Sigmoid colon (tissue), 7 donors: ENCODE data around the gene SNAPC5. TPM values are rescaled to one million over a fixed set of nuclear protein-coding genes. Genes with fewer than 3 reads are reported as not detected.
"Not testable (repeated sequence)": the region's sequence is repeated elsewhere in the genome, so short reads cannot be mapped to it uniquely, and the experiment has no call there.

Source experiments
- DNase-seq: peaks from one replicate; pipeline ENCODE4 v3.0.0-alpha.2; 2019
- H3K27ac ChIP-seq, 4 donors: fragments of 200-600 bp; sonication (generic); one replicate each; pipeline ENCODE4 v1.5.1; 2016 to 2019; ENCODE audit warnings: mild to moderate bottlenecking in 1 of 4
- H3K27me3 ChIP-seq, 3 donors: fragments of 200-600 bp; sonication (generic); one replicate each; pipeline ENCODE4 v1.5.1; 2019; ENCODE audit warnings: mild to moderate bottlenecking in 1 of 3
- H3K36me3 ChIP-seq, 4 donors: fragments of 200-600 bp; sonication (generic); one replicate each; pipeline ENCODE4 v1.5.1; 2016 to 2019
- H3K4me1 ChIP-seq, 4 donors: fragments of 200-600 bp; sonication (generic); one replicate each; pipeline ENCODE4 v1.5.1; 2017 to 2019
- H3K4me3 ChIP-seq, 4 donors: fragments of 200-600 bp; sonication (generic); one replicate each; pipeline ENCODE4 v1.5.1; 2017 to 2019; ENCODE audit warnings: mild to moderate bottlenecking in 2 of 4, moderate library complexity in 1 of 4
- H3K9me3 ChIP-seq, 4 donors: fragments of 200-600 bp in 3 of 4; sonication (generic) in 3 of 4; one replicate each; pipeline versions ENCODE4 v1.5.1 to v1.6.1; 2013 to 2019
- CTCF ChIP-seq, 4 experiments: fragments of 450-650 bp in 3 of 4; fragments of 200-600 bp in 1 of 4; IDR thresholded peaks; one replicate each; pipeline ENCODE4 v1.5.1; 2016 to 2019; ENCODE audit warnings: antibody characterized with exemption in 4 of 4, mild to moderate bottlenecking in 3 of 4, moderate library complexity in 2 of 4
- EP300 ChIP-seq, 4 donors: sonication (generic); formaldehyde crosslinking; IDR thresholded peaks; one replicate each; pipeline ENCODE4 v1.6.1; 2017; ENCODE audit warnings: antibody characterized with exemption in 4 of 4
- POLR2A ChIP-seq, 2 donors: fragments of 450-650 bp; IDR thresholded peaks; one replicate each; pipeline ENCODE4 v1.6.1; 2016; ENCODE audit warnings: antibody characterized with exemption in 2 of 2, mild to moderate bottlenecking in 2 of 2, moderate library complexity in 2 of 2
- POLR2AphosphoS5 ChIP-seq, 4 donors: sonication (generic); formaldehyde crosslinking; IDR thresholded peaks; one replicate each; pipeline ENCODE4 v1.6.1; 2017; ENCODE audit warnings: antibody characterized with exemption in 4 of 4
- WGBS, 2 donors: extraction: QIAGEN DNeasy Blood & Tissue Kit; methylation state at CpG; one replicate each; pipeline ENCODE4 v1.1.7; 2013; 5-methylcytosine and 5-hydroxymethylcytosine counted together
- intact Hi-C: fragments of 100-400 bp; cut with DNase I; formaldehyde crosslinking; loops from one replicate; pipeline ENCODE4 v1.15.1; 2023
- polyA plus RNA-seq, 3 donors: library from polyadenylated mRNA; stranded (reverse); fragments of 200-250 nt; gene quantifications; one replicate each; pipeline ENCODE4 v1.2.3, GENCODE V29; 2013
- total RNA-seq, 4 donors: library from RNA; depleted of rRNA; stranded (reverse); fragments of >200 nt; gene quantifications; one replicate each; pipeline ENCODE4 v1.1.0, GENCODE V29; 2016
- donor health status: healthy with polysubstance abuse.
- donor health status: Bipolar disorder and iron deficiency.
- donor health status: healthy.

Gene SNAPC5
- total and polyA plus RNA-seq, 7 donors = 16.6 to 65.5 (median 38.6) TPM

GRCh38 chr15:66474963-66475362 is 22.6 kb downstream of the SNAPC5 start:
- H3K27ac ChIP-seq = no peak overlapping the region
- 98 to 99% methylated on average over 3 of the region's 3 CpGs for WGBS, 2 donors
- TF ChIP-seq CTCF (IDR thresholded peaks at IDR 0.05) (no peak), POLR2A (IDR thresholded peaks at IDR 0.05) (no peak), POLR2AphosphoS5 (IDR thresholded peaks at IDR 0.05) (no peak), EP300 (IDR thresholded peaks at IDR 0.05) (no peak)
- H3K4me1 ChIP-seq = peaks cover 0 to 8% (median 0%) of the 10 kb centered on the region in 4 donors
- no peaks in the 10 kb centered on the region for H3K9me3 ChIP-seq
- H3K36me3 ChIP-seq = no peaks in the 10 kb centered on the region
- intact Hi-C loops = no loop called here
- H3K4me3 ChIP-seq = no peak overlapping the region
- no peak for DNase-seq
- H3K27me3 ChIP-seq = no peaks in the 10 kb centered on the region

GRCh38 chr15:66474135-66474534 is 23.4 kb downstream of the SNAPC5 start:
- DNase-seq = no peak
- H3K36me3 ChIP-seq = no peaks in the 10 kb centered on the region
- no peak overlapping the region for H3K27ac ChIP-seq
- peaks cover 0 to 8% (median 0%) of the 10 kb centered on the region in 4 donors for H3K4me1 ChIP-seq
- WGBS, 2 donors = 94 to 97% methylated on average over 2 of the region's 2 CpGs
- TF ChIP-seq POLR2AphosphoS5 (IDR thresholded peaks at IDR 0.05) = no peak
- intact Hi-C loops = no loop called here
- no peaks in the 10 kb centered on the region for H3K27me3 ChIP-seq
- no peaks in the 10 kb centered on the region for H3K9me3 ChIP-seq
- H3K4me3 ChIP-seq = no peak overlapping the region

GRCh38 chr15:66472176-66472999 is 25.2 kb downstream of the SNAPC5 start:
- TF ChIP-seq EP300 (IDR thresholded peaks at IDR 0.05) (no peak), CTCF (IDR thresholded peaks at IDR 0.05) (no peak), POLR2A (IDR thresholded peaks at IDR 0.05) (no peak), POLR2AphosphoS5 (IDR thresholded peaks at IDR 0.05) (no peak)
- intact Hi-C loops = no loop called here
- Histone ChIP-seq H3K9me3 (no peaks in the 10 kb centered on the region), H3K36me3 (no peaks in the 10 kb centered on the region), H3K27me3 (no peaks in the 10 kb centered on the region), H3K27ac (no peak overlapping the region), H3K4me1 (peaks cover 0 to 8% (median 0%) of the 10 kb centered on the region in 4 donors), H3K4me3 (no peak overlapping the region)
- WGBS, 2 donors = 48 to 81% methylated on average over 8 of the region's 8 CpGs
- DNase-seq = no peak

- H3K27ac ChIP-seq, H3K36me3 ChIP-seq, H3K27me3 ChIP-seq, H3K4me1 ChIP-seq, H3K9me3 ChIP-seq, intact Hi-C loops, DNase-seq, H3K4me3 ChIP-seq: not testable (repeated sequence)
- WGBS, 2 donors = 91 to 96% methylated on average over 4 of the region's 4 CpGs
These were observed 26.7 kb downstream of the SNAPC5 start for GRCh38 chr15:66470825-66471224.

- H3K9me3 ChIP-seq, H3K27me3 ChIP-seq, DNase-seq, H3K36me3 ChIP-seq, H3K4me1 ChIP-seq, intact Hi-C loops, H3K27ac ChIP-seq, H3K4me3 ChIP-seq: not testable (repeated sequence)
- WGBS, 2 donors = 97 to 98% methylated on average over 11 of the region's 11 CpGs
These were observed 30.2 kb downstream of the SNAPC5 start for GRCh38 chr15:66467162-66468040.

- DNase-seq, H3K4me1 ChIP-seq, H3K4me3 ChIP-seq, H3K9me3 ChIP-seq, H3K27me3 ChIP-seq, intact Hi-C loops, H3K27ac ChIP-seq, H3K36me3 ChIP-seq: not testable (repeated sequence)
- WGBS, 2 donors = 91 to 96% methylated on average over 6 of the region's 6 CpGs
These were observed 32.3 kb downstream of the SNAPC5 start for GRCh38 chr15:66465294-66465693.
